Astrocyte (in vitro differentiated cells and primary cell): ENCODE data around the gene NEMP2. TPM values are rescaled to one million over a fixed set of nuclear protein-coding genes. Genes with fewer than 3 reads are reported as not detected.
"Not testable (repeated sequence)": the region's sequence is repeated elsewhere in the genome, so short reads cannot be mapped to it uniquely, and the experiment has no call there.

ENCODE experiments used
- DNase-seq: peaks from one replicate; pipeline ENCODE4 v3.0.0-alpha.2; 2010; ENCODE audit warnings: low read depth
- FAIRE-seq: peaks from 2 replicates; lab custom pipeline; 2011; peaks lifted over from hg19 to GRCh38; lab: Jason Lieb, UNC
- H2AFZ ChIP-seq: 2 replicates; pipeline ENCODE4 v1.6.0; 2012; ENCODE audit warnings: low read depth, low read length, inconsistent platforms
- H3K27ac ChIP-seq: 2 replicates; pipeline ENCODE4 v1.5.1; 2011; ENCODE audit warnings: low read depth, low read length, inconsistent platforms
- H3K27me3 ChIP-seq: 2 replicates; pipeline ENCODE4 v1.6.0; 2011; ENCODE audit warnings: low read length, inconsistent platforms; ENCODE audit not compliant: insufficient read depth
- H3K36me3 ChIP-seq: 2 replicates; pipeline ENCODE4 v1.5.1; 2011; ENCODE audit warnings: low read length, inconsistent platforms; ENCODE audit not compliant: insufficient read depth
- H3K4me1 ChIP-seq: 2 replicates; pipeline ENCODE4 v1.5.1; 2011; ENCODE audit warnings: low read length, inconsistent platforms; ENCODE audit not compliant: insufficient read depth
- H3K4me2 ChIP-seq: 2 replicates; pipeline ENCODE4 v1.6.0; 2012; ENCODE audit warnings: low read length, inconsistent platforms
- H3K4me3 ChIP-seq: 2 replicates; pipeline ENCODE4 v1.5.1; 2011; ENCODE audit warnings: low read depth, mild to moderate bottlenecking, low read length, inconsistent platforms; ENCODE audit not compliant: insufficient read depth
- H3K79me2 ChIP-seq: 2 replicates; pipeline ENCODE4 v1.6.0; 2012; ENCODE audit warnings: mild to moderate bottlenecking, low read length, inconsistent platforms; ENCODE audit not compliant: insufficient read depth
- H3K9ac ChIP-seq: 2 replicates; pipeline ENCODE4 v1.6.0; 2012; ENCODE audit warnings: mild to moderate bottlenecking, low read length, inconsistent platforms
- H3K9me3 ChIP-seq: 2 replicates; pipeline ENCODE4 v1.5.1; 2012; ENCODE audit warnings: low read depth, mild to moderate bottlenecking, low read length, inconsistent platforms; ENCODE audit not compliant: insufficient read depth
- H4K20me1 ChIP-seq: 2 replicates; pipeline ENCODE4 v1.6.0; 2012; ENCODE audit warnings: low read length, inconsistent platforms; ENCODE audit not compliant: insufficient read depth
- H3K27ac Mint-ChIP-seq: one replicate; pipeline ENCODE4 v1.8.0; 2021; ENCODE audit warnings: mild to moderate bottlenecking, mixed read lengths; ENCODE audit not compliant: unreplicated experiment
- H3K27me3 Mint-ChIP-seq: one replicate; pipeline ENCODE4 v1.8.0; 2021; ENCODE audit warnings: low read depth, mixed read lengths; ENCODE audit not compliant: unreplicated experiment
- H3K36me3 Mint-ChIP-seq: one replicate; pipeline ENCODE4 v1.8.0; 2021; ENCODE audit warnings: low read depth, mixed read lengths; ENCODE audit not compliant: unreplicated experiment
- H3K4me1 Mint-ChIP-seq: one replicate; pipeline ENCODE4 v1.8.0; 2021; ENCODE audit warnings: low read depth, mixed read lengths; ENCODE audit not compliant: unreplicated experiment
- H3K4me3 Mint-ChIP-seq: one replicate; pipeline ENCODE4 v1.8.0; 2021; ENCODE audit warnings: mild to moderate bottlenecking, moderate library complexity, mixed read lengths; ENCODE audit not compliant: unreplicated experiment
- H3K9me3 Mint-ChIP-seq: one replicate; pipeline ENCODE4 v1.8.0; 2021; ENCODE audit warnings: mild to moderate bottlenecking, mixed read lengths; ENCODE audit not compliant: unreplicated experiment
- EZH2 ChIP-seq: IDR thresholded peaks from 2 replicates; pipeline ENCODE4 v1.6.1; 2012; ENCODE audit warnings: mild to moderate bottlenecking, low read length, inconsistent platforms; ENCODE audit not compliant: insufficient read depth
- total RNA-seq: library from RNA; stranded (reverse); gene quantifications from 2 replicates; pipeline ENCODE4 v1.2.1, GENCODE V29; 2021
- TF ChIP-seq, protein P1 (sequence below): IDR thresholded peaks from 2 replicates; pipeline ENCODE4 v1.5.1; 2011; ENCODE audit warnings: low read depth, mild to moderate bottlenecking, inconsistent platforms, low read length, moderate library complexity; ENCODE audit not compliant: insufficient read depth

NEMP2 gene
- total RNA-seq, 1 donor from 2014 or later = 2.7 TPM

DNA sequence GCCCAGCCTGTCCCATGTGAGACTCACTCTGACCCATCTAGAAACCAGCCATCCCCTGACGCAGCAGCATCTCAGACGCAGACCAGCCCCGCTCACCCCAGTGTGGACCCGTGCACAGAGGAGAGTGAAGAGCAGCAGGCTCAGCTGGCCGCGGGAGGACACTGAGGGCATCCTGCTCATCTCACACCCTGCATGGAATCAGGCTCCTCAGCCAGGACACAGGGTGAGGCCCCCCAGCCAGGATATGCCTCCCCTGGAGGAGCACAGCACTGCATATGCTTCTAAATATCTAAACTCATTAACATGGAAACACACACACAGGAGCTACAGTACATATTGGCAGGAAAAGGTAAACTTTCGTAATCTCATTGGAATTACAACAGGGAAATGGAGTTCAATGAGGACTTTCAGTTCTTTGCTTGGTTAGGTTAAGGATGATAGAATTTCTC is 34.4 kb downstream of the NEMP2 start:
- H3K27ac ChIP-seq = no peak overlapping the region
- Mint-ChIP-seq H3K27ac (no peak overlapping the region), H3K27me3 (no peaks in the 10 kb centered on the region), H3K4me1 (no peaks in the 10 kb centered on the region), H3K9me3 (no peaks in the 10 kb centered on the region), H3K4me3 (no peak overlapping the region), H3K36me3 (no peaks in the 10 kb centered on the region)
- no peaks in the 10 kb centered on the region for H3K4me1 ChIP-seq
- no peaks in the 10 kb centered on the region for H4K20me1 ChIP-seq
- FAIRE-seq (no peak), DNase-seq (no peak)
- no peaks in the 10 kb centered on the region for H3K27me3 ChIP-seq
- TF ChIP-seq EZH2 = no peak
- TF ChIP-seq, protein P1, sequence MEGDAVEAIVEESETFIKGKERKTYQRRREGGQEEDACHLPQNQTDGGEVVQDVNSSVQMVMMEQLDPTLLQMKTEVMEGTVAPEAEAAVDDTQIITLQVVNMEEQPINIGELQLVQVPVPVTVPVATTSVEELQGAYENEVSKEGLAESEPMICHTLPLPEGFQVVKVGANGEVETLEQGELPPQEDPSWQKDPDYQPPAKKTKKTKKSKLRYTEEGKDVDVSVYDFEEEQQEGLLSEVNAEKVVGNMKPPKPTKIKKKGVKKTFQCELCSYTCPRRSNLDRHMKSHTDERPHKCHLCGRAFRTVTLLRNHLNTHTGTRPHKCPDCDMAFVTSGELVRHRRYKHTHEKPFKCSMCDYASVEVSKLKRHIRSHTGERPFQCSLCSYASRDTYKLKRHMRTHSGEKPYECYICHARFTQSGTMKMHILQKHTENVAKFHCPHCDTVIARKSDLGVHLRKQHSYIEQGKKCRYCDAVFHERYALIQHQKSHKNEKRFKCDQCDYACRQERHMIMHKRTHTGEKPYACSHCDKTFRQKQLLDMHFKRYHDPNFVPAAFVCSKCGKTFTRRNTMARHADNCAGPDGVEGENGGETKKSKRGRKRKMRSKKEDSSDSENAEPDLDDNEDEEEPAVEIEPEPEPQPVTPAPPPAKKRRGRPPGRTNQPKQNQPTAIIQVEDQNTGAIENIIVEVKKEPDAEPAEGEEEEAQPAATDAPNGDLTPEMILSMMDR = no peak
- no peaks in the 10 kb centered on the region for H3K36me3 ChIP-seq
- H3K9me3 ChIP-seq = no peaks in the 10 kb centered on the region
- no peak overlapping the region for H3K4me2 ChIP-seq
- no peak overlapping the region for H3K4me3 ChIP-seq
- no peaks in the 10 kb centered on the region for H3K79me2 ChIP-seq
- no peak overlapping the region for H3K9ac ChIP-seq
- H2AFZ ChIP-seq = no peak overlapping the region

DNA sequence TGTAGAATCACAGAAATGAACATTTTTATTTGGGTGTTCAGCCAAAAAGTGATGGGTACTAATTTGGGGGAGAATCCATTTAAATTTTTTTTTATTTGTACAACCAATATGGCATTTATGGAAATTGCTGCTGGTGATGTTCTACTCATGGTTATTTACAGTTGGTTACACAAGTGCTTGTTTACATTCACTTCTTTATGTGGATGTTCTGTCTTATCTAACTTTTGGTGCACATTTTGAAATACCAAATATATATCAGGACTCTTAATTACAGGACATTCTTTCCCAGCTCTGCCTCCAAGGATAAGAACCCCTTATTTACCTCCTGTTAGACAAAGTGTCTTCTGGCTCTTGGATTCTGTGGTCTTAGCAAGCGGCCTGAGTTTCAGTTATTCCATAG is 35.2 kb downstream of the NEMP2 start:
- Mint-ChIP-seq H3K9me3 (peaks cover 2% of the 10 kb centered on the region), H3K27ac (no peak overlapping the region), H3K36me3 (no peaks in the 10 kb centered on the region), H3K4me3 (no peak overlapping the region), H3K27me3 (no peaks in the 10 kb centered on the region), H3K4me1 (no peaks in the 10 kb centered on the region)
- no peaks in the 10 kb centered on the region for H3K79me2 ChIP-seq
- H3K4me1 ChIP-seq = no peaks in the 10 kb centered on the region
- no peaks in the 10 kb centered on the region for H3K27me3 ChIP-seq
- no peak overlapping the region for H3K27ac ChIP-seq
- no peak for DNase-seq
- no peaks in the 10 kb centered on the region for H4K20me1 ChIP-seq
- FAIRE-seq = no peak
- TF ChIP-seq, protein P1 = no peak
- no peak for TF ChIP-seq EZH2
- no peak overlapping the region for H2AFZ ChIP-seq
- no peak overlapping the region for H3K4me3 ChIP-seq
- no peak overlapping the region for H3K9ac ChIP-seq
- no peaks in the 10 kb centered on the region for H3K9me3 ChIP-seq
- H3K36me3 ChIP-seq = no peaks in the 10 kb centered on the region
- H3K4me2 ChIP-seq = no peak overlapping the region

DNA sequence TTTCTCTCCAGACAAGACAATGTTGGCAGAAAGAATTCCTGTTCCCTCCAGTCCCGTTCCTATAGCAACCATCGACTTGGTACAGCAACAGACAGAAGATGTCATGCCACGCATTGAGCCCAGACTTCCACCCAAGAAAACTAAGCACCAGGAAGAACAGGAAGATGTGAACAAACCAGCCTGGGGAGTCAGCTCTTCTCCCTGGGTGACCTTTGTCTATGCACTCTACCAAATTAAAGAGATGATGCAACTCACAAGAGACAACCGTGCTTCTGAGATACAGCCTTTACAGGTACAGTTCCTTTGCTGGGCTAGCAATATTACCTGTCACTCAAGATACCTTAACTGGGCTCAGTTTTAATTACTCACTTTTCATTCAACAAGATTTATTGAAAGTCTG is 37.1 kb downstream of the NEMP2 start:
- DNase-seq (no peak), FAIRE-seq (no peak)
- no peak overlapping the region for H3K4me3 Mint-ChIP-seq
- H3K27ac Mint-ChIP-seq = no peak overlapping the region
- no peaks in the 10 kb centered on the region for H3K27me3 Mint-ChIP-seq
- no peak overlapping the region for H3K9ac ChIP-seq
- H3K9me3 ChIP-seq = no peaks in the 10 kb centered on the region
- H3K79me2 ChIP-seq = no peaks in the 10 kb centered on the region
- no peak overlapping the region for H3K27ac ChIP-seq
- no peak overlapping the region for H2AFZ ChIP-seq
- H3K9me3 Mint-ChIP-seq = peaks cover 7% of the 10 kb centered on the region
- H3K4me2 ChIP-seq = no peak overlapping the region
- no peaks in the 10 kb centered on the region for H3K4me1 ChIP-seq
- no peaks in the 10 kb centered on the region for H3K27me3 ChIP-seq
- peaks cover 4% of the 10 kb centered on the region for H3K36me3 Mint-ChIP-seq
- no peaks in the 10 kb centered on the region for H3K4me1 Mint-ChIP-seq
- TF ChIP-seq, protein P1 = no peak
- TF ChIP-seq EZH2 = no peak
- no peaks in the 10 kb centered on the region for H4K20me1 ChIP-seq
- H3K36me3 ChIP-seq = no peaks in the 10 kb centered on the region
- H3K4me3 ChIP-seq = no peak overlapping the region

DNA sequence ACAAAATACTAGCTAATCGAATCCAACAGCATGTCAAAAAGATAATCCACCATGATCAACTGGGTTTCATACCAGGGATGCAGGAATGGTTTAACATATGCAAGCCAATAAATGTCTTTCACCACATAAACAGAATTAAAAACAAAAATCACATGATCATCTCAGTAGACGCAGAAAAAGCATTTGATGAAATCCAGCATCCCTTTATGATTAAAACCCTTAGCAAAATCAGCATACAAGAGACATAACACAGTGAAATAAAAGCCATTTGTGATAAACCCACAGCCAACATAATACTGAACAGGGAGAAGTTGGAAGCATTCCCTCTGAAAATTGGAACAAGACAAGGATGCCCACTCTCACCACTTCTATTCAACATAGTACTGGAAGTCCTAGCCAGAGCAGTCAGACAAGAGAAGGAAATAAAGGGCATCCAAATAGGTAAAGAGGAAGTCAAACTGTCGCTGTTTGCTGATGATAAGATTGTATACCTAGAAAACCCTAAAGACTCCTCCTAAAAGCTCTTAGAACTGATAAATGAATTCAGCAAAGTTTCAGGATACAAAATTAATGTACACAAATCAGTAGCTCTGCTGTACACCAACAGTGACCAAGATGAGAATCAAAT is 39.8 kb downstream of the NEMP2 start:
- H2AFZ ChIP-seq, H3K27me3 ChIP-seq, H3K4me1 Mint-ChIP-seq, H3K4me3 ChIP-seq, H3K36me3 Mint-ChIP-seq, H3K4me2 ChIP-seq, H3K9me3 ChIP-seq, H3K9ac ChIP-seq, H3K27me3 Mint-ChIP-seq, DNase-seq, H3K36me3 ChIP-seq, H3K27ac ChIP-seq, FAIRE-seq, H3K27ac Mint-ChIP-seq, H3K79me2 ChIP-seq, H3K4me3 Mint-ChIP-seq, H3K4me1 ChIP-seq, H4K20me1 ChIP-seq: not testable (repeated sequence)
- H3K9me3 Mint-ChIP-seq = peaks cover 11% of the 10 kb centered on the region
